ENCODE results near the gene CLPTM1L. TPM values are rescaled to one million over a fixed set of nuclear protein-coding genes. Genes with fewer than 3 reads are reported as not detected.

The CLPTM1L gene
- polyA plus RNA-seq, 1 donor from 2014 or later, result 61.6 TPM

DNA sequence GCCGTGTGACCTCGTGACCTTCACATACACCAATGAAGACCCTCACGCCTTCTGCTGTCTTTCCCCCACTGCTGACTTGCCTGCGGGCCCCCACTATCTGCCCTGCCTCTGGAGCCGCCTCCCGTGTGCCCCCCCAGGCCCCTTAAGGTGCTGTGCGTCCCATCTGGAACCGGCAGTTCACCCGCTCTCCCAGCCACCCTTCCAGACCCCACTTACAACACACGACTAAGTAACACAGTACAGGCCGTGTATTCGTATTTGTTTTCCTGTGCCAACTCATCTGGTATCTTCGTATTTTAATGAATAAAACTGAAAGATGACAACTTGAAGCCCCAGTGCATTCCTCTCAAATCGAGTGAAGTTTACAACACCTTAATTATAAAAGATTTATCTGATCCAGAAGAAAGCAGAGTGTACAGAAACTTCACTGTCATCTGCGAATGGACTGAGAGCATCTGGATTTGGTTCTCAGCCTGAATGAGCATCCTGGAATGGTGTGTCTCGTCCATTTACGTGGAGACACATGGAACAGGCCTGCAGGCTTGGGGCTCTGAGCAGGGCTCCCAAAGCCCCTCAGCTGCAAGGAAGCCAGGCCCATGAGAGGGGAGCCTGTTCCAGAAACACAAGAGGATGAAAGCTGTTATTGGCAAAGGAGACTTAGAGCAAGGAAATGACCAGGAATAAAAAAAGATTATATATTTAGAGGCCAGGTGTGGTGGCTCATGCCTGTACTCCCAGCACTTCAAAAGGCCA, 28.1 kb downstream of the CLPTM1L start:
- Histone ChIP-seq H3K9me3 (ENCODE audit: low read length) (no peaks in the 10 kb centered on the region), H3K9me2 (ENCODE audit: insufficient read depth, low read length) (no peaks in the 10 kb centered on the region), H3K4me2 (ENCODE audit: low read length) (no peak overlapping the region), H3F3A (ENCODE audit: insufficient read depth, low read length, poor library complexity, severe bottlenecking) (no peaks in the 10 kb centered on the region), H4K20me1 (ENCODE audit: insufficient read depth) (no peaks in the 10 kb centered on the region), H2AFZ (ENCODE audit: low read depth, low read length) (no peak overlapping the region), H3K27ac (ENCODE audit: low read length) (no peak overlapping the region), H3K4me3 (ENCODE audit: low read length) (no peak overlapping the region), H3K36me3 (ENCODE audit: insufficient read depth, low read length) (no peaks in the 10 kb centered on the region), H3K79me2 (replicated peaks; ENCODE audit: insufficient read depth, low read length) (no peaks in the 10 kb centered on the region), H3K27me3 (ENCODE audit: insufficient read depth, low read depth, low read length) (no peaks in the 10 kb centered on the region), H3K9ac (ENCODE audit: low read length) (no peak overlapping the region)
- TF ChIP-seq SMC3 (conservative IDR thresholded peaks at IDR 0.05; ENCODE audit: poor library complexity) (no peak), EP300 (conservative IDR thresholded peaks at IDR 0.05; ENCODE audit: poor library complexity, severe bottlenecking) (no peak), RAD21 (conservative IDR thresholded peaks at IDR 0.05) (no peak), MXI1 (conservative IDR thresholded peaks at IDR 0.05; ENCODE audit: poor library complexity, severe bottlenecking) (no peak), POLR2AphosphoS5 (IDR thresholded peaks at IDR 0.05) (no peak), EZH2 (IDR thresholded peaks at IDR 0.05; ENCODE audit: borderline replicate concordance, insufficient read depth, low read length, poor library complexity, severe bottlenecking) (no peak), TAF1 (IDR thresholded peaks at IDR 0.05; ENCODE audit: low read depth) (no peak)
- TF ChIP-seq, protein P1, sequence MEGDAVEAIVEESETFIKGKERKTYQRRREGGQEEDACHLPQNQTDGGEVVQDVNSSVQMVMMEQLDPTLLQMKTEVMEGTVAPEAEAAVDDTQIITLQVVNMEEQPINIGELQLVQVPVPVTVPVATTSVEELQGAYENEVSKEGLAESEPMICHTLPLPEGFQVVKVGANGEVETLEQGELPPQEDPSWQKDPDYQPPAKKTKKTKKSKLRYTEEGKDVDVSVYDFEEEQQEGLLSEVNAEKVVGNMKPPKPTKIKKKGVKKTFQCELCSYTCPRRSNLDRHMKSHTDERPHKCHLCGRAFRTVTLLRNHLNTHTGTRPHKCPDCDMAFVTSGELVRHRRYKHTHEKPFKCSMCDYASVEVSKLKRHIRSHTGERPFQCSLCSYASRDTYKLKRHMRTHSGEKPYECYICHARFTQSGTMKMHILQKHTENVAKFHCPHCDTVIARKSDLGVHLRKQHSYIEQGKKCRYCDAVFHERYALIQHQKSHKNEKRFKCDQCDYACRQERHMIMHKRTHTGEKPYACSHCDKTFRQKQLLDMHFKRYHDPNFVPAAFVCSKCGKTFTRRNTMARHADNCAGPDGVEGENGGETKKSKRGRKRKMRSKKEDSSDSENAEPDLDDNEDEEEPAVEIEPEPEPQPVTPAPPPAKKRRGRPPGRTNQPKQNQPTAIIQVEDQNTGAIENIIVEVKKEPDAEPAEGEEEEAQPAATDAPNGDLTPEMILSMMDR (IDR thresholded peaks at IDR 0.05; ENCODE audit: poor library complexity, severe bottlenecking), result no peak
- TF ChIP-seq, protein P2, sequence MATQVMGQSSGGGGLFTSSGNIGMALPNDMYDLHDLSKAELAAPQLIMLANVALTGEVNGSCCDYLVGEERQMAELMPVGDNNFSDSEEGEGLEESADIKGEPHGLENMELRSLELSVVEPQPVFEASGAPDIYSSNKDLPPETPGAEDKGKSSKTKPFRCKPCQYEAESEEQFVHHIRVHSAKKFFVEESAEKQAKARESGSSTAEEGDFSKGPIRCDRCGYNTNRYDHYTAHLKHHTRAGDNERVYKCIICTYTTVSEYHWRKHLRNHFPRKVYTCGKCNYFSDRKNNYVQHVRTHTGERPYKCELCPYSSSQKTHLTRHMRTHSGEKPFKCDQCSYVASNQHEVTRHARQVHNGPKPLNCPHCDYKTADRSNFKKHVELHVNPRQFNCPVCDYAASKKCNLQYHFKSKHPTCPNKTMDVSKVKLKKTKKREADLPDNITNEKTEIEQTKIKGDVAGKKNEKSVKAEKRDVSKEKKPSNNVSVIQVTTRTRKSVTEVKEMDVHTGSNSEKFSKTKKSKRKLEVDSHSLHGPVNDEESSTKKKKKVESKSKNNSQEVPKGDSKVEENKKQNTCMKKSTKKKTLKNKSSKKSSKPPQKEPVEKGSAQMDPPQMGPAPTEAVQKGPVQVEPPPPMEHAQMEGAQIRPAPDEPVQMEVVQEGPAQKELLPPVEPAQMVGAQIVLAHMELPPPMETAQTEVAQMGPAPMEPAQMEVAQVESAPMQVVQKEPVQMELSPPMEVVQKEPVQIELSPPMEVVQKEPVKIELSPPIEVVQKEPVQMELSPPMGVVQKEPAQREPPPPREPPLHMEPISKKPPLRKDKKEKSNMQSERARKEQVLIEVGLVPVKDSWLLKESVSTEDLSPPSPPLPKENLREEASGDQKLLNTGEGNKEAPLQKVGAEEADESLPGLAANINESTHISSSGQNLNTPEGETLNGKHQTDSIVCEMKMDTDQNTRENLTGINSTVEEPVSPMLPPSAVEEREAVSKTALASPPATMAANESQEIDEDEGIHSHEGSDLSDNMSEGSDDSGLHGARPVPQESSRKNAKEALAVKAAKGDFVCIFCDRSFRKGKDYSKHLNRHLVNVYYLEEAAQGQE (IDR thresholded peaks at IDR 0.05; ENCODE audit: borderline replicate concordance), result no peak

DNA sequence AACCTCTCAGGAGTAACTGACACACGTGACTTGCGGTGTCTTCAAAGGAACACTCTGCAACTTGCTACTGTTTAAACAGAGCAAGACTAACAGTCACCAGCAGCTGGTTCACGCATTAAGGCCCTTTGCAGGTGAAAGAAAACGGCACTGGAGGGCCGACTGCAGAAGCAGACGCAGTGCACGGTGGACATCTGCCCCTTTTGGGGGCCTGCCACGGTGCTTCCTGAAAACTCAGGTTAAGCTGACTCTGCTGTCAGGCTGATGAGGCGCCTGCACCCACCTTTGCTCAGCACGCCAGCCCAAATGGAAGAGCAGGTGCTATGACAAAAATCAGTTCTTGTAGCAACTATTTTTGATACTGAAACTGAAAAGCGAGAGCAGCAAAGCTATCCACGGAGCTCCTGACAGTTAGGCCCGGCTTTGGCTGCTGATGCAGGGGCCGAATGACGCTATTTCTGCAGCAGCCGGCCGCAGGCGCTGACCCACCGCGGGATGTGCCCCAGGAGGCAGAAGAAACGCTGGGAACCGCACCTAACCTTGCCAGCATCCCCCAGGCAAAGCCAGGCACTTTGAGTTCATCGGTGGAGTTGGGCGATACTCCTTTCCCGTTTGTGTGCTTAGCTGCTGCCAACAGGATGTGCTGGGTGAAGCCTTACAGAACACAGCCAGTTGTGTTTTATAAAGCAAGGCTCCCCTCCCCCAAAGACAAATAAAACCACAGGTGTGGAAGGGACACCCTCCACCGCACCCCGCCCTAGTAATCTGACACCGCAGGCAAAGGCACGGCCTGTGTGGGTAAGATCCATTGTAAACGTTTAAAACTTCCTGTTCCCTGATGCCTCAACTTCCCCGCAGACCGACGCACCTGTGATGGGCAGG, 29.0 kb downstream of the CLPTM1L start:
- no peaks in the 10 kb centered on the region for H3K27me3 ChIP-seq (ENCODE audit: insufficient read depth, low read depth, low read length)
- no peak overlapping the region for H3K27ac ChIP-seq (ENCODE audit: low read length)
- H3K36me3 ChIP-seq (ENCODE audit: insufficient read depth, low read length), result no peaks in the 10 kb centered on the region
- no peak overlapping the region for H3K9ac ChIP-seq (ENCODE audit: low read length)
- no peaks in the 10 kb centered on the region for H3F3A ChIP-seq (ENCODE audit: insufficient read depth, low read length, poor library complexity, severe bottlenecking)
- TF ChIP-seq POLR2AphosphoS5 (IDR thresholded peaks at IDR 0.05) (no peak), MXI1 (conservative IDR thresholded peaks at IDR 0.05; ENCODE audit: poor library complexity, severe bottlenecking) (no peak), EZH2 (IDR thresholded peaks at IDR 0.05; ENCODE audit: borderline replicate concordance, insufficient read depth, low read length, poor library complexity, severe bottlenecking) (no peak), SMC3 (conservative IDR thresholded peaks at IDR 0.05; ENCODE audit: poor library complexity) (no peak), RAD21 (conservative IDR thresholded peaks at IDR 0.05) (no peak), EP300 (conservative IDR thresholded peaks at IDR 0.05; ENCODE audit: poor library complexity, severe bottlenecking) (no peak), TAF1 (IDR thresholded peaks at IDR 0.05; ENCODE audit: low read depth) (no peak)
- TF ChIP-seq, protein P1 (IDR thresholded peaks at IDR 0.05; ENCODE audit: poor library complexity, severe bottlenecking), result no peak
- TF ChIP-seq, protein P2 (IDR thresholded peaks at IDR 0.05; ENCODE audit: borderline replicate concordance), result no peak
- no peak overlapping the region for H2AFZ ChIP-seq (ENCODE audit: low read depth, low read length)
- no peak overlapping the region for H3K4me2 ChIP-seq (ENCODE audit: low read length)
- H3K9me2 ChIP-seq (ENCODE audit: insufficient read depth, low read length), result no peaks in the 10 kb centered on the region
- no peaks in the 10 kb centered on the region for H3K9me3 ChIP-seq (ENCODE audit: low read length)
- H4K20me1 ChIP-seq (ENCODE audit: insufficient read depth), result no peaks in the 10 kb centered on the region
- H3K4me3 ChIP-seq (ENCODE audit: low read length), result no peak overlapping the region
- no peaks in the 10 kb centered on the region for H3K79me2 ChIP-seq (replicated peaks; ENCODE audit: insufficient read depth, low read length)

Measured in neural cell (in vitro differentiated cells).